ENCODE measurements around the gene ZFAND6.

Gene ZFAND6

GRCh38 chr15:80183306-80183705, 123.8 kb downstream of the ZFAND6 start:
- no peak for DNase-seq (ENCODE audit: low read depth, low spot score)

GRCh38 chr15:80183886-80184285, 124.4 kb downstream of the ZFAND6 start:
- H3K27ac ChIP-seq: no peak overlapping the region
- no peak for DNase-seq (ENCODE audit: low read depth, low spot score)

More at GRCh38 chr15:80183306-80183705, 123.8 kb downstream of the ZFAND6 start:
- H3K27ac ChIP-seq: no peak overlapping the region

GRCh38 chr15:80184554-80184953, 125.1 kb downstream of the ZFAND6 start:
- no peak for DNase-seq (ENCODE audit: low read depth, low spot score)
- no peak overlapping the region for H3K27ac ChIP-seq

GRCh38 chr15:80185152-80185551, 125.7 kb downstream of the ZFAND6 start:
- no peak for DNase-seq (ENCODE audit: low read depth, low spot score)
- no peak overlapping the region for H3K27ac ChIP-seq

GRCh38 chr15:80186066-80186465, 126.6 kb downstream of the ZFAND6 start:
- no peak overlapping the region for H3K27ac ChIP-seq
- no peak for DNase-seq (ENCODE audit: low read depth, low spot score)

GRCh38 chr15:80186597-80186996, 127.1 kb downstream of the ZFAND6 start:
- H3K27ac ChIP-seq: no peak overlapping the region
- no peak for DNase-seq (ENCODE audit: low read depth, low spot score)

Measured in epithelial cell of prostate (primary cell).